HG03108 (cell line): Measurements from ENCODE around the gene RAB7A.

Experiments used
- ATAC-seq: cut with Tn5 transposase; IDR thresholded peaks from one replicate; pipeline ENCODE4 v1.9.1; 2021; ENCODE audit warnings: moderate library complexity; ENCODE audit not compliant: unreplicated experiment

RAB7A gene

GRCh38 chr3:128726023-128727016 lies at the start of gene RAB7A:
TSS of gene RAB7A (plus strand) at chr3:128726183. CDS start at chr3:128795368, 69,185 bp downstream.
- peak; percentile 88 for ATAC-seq

- ATAC-seq, result no peak
These were observed 46.6 kb upstream of the RAB7A start for GRCh38 chr3:128679338-128679737.

GRCh38 chr3:128680603-128681368 lies 45.2 kb upstream of the RAB7A start:
- ATAC-seq, result peak; percentile 97

- no peak for ATAC-seq
These were observed 44.6 kb upstream of the RAB7A start for GRCh38 chr3:128681369-128681829.

- no peak for ATAC-seq
These were observed 42.0 kb upstream of the RAB7A start for GRCh38 chr3:128683957-128684356.

- ATAC-seq, result no peak
These were observed 40.8 kb upstream of the RAB7A start for GRCh38 chr3:128684986-128685726.

- ATAC-seq, result no peak
These were observed 39.5 kb upstream of the RAB7A start for GRCh38 chr3:128686465-128686864.

- ATAC-seq, result no peak
These were observed 36.9 kb upstream of the RAB7A start for GRCh38 chr3:128689060-128689459.

- ATAC-seq, result no peak
These were observed 32.3 kb upstream of the RAB7A start for GRCh38 chr3:128693696-128694095.

- no peak for ATAC-seq
These were observed 28.6 kb upstream of the RAB7A start for GRCh38 chr3:128697341-128697740.

- no peak for ATAC-seq
These were observed 27.6 kb upstream of the RAB7A start for GRCh38 chr3:128698211-128699047.

GRCh38 chr3:128701342-128702212 lies 24.4 kb upstream of the RAB7A start:
- no peak for ATAC-seq

- ATAC-seq, result no peak
These were observed 23.6 kb upstream of the RAB7A start for GRCh38 chr3:128702391-128702790.

GRCh38 chr3:128703561-128703960 lies 22.4 kb upstream of the RAB7A start:
- ATAC-seq, result no peak

- ATAC-seq, result no peak
These were observed 19.8 kb upstream of the RAB7A start for GRCh38 chr3:128706086-128706615.

GRCh38 chr3:128707928-128708494 lies 18.0 kb upstream of the RAB7A start:
- no peak for ATAC-seq

GRCh38 chr3:128709038-128709437 lies 16.9 kb upstream of the RAB7A start:
- ATAC-seq, result no peak

- ATAC-seq, result no peak
These were observed 16.3 kb upstream of the RAB7A start for GRCh38 chr3:128709506-128710210.
